WTC11 (cell line): ENCODE data around the gene SURF2.

Source experiments
- AFF4 ChIP-seq: sonication (generic); formaldehyde crosslinking; IDR thresholded peaks from 2 replicates; pipeline ENCODE4 v1.8.1; 2023; ENCODE audit warnings: mild to moderate bottlenecking, missing genetic modification reagents, borderline replicate concordance
- ATF1 ChIP-seq: sonication (generic); formaldehyde crosslinking; IDR thresholded peaks from 2 replicates; pipeline ENCODE4 v1.8.1; 2023; ENCODE audit warnings: mild to moderate bottlenecking, moderate library complexity, missing genetic modification reagents
- CTCF ChIP-seq: fragments of 200-600 bp; IDR thresholded peaks from 2 replicates; pipeline ENCODE4 v1.8.0; 2022; ENCODE audit warnings: antibody characterized with exemption
- ETV6 ChIP-seq: sonication (generic); formaldehyde crosslinking; IDR thresholded peaks from 2 replicates; pipeline ENCODE4 v1.8.1; 2022; ENCODE audit warnings: mild to moderate bottlenecking, missing genetic modification reagents
- GTF2I ChIP-seq: fragments of 250-450 bp; sonication (Bioruptor Pico); conservative IDR thresholded peaks from 2 replicates; pipeline ENCODE4 v1.4.0; 2021; ENCODE audit warnings: mild to moderate bottlenecking
- JUN ChIP-seq: sonication (generic); formaldehyde crosslinking; IDR thresholded peaks from 2 replicates; pipeline ENCODE4 v1.8.0; 2023; ENCODE audit warnings: mild to moderate bottlenecking, missing genetic modification reagents
- MAX ChIP-seq: sonication (generic); formaldehyde crosslinking; IDR thresholded peaks from 2 replicates; pipeline ENCODE4 v1.8.0; 2022; ENCODE audit warnings: mild to moderate bottlenecking, missing genetic modification reagents
- OVOL2 ChIP-seq: fragments of 250-450 bp; sonication (Bioruptor Pico); IDR thresholded peaks from 2 replicates; pipeline ENCODE4 v1.9.0; 2021; ENCODE audit warnings: mild to moderate bottlenecking, borderline replicate concordance
- ZBTB43 ChIP-seq: sonication (generic); formaldehyde crosslinking; IDR thresholded peaks from 2 replicates; pipeline ENCODE4 v1.8.1; 2023; ENCODE audit warnings: mild to moderate bottlenecking, missing genetic modification reagents
- ZNF138 ChIP-seq: sonication (generic); formaldehyde crosslinking; conservative IDR thresholded peaks from 2 replicates; pipeline ENCODE4 v1.8.1; 2022; ENCODE audit warnings: mild to moderate bottlenecking, moderate library complexity, missing genetic modification reagents
- ZNF317 ChIP-seq: sonication (generic); formaldehyde crosslinking; IDR thresholded peaks from 2 replicates; pipeline ENCODE4 v1.8.1; 2023; ENCODE audit warnings: low read depth, mild to moderate bottlenecking, moderate library complexity, missing genetic modification reagents, borderline replicate concordance
- ZNF512 ChIP-seq: sonication (generic); formaldehyde crosslinking; IDR thresholded peaks from 2 replicates; pipeline ENCODE4 v1.8.1; 2022; ENCODE audit warnings: missing genetic modification reagents, borderline replicate concordance

GRCh38 chr9:133327834-133328484 lies 28.4 kb upstream of the SURF2 start:
- TF ChIP-seq ZNF317 (CRISPR knock-in tag) (no peak), MAX (CRISPR knock-in tag) (no peak), CTCF (no peak), ETV6 (CRISPR knock-in tag) (no peak), JUN (CRISPR knock-in tag) (no peak), ZBTB43 (CRISPR knock-in tag) (no peak), OVOL2 (CRISPR knock-in tag) (no peak), ZNF512 (no peak), AFF4 (no peak), ATF1 (no peak), GTF2I (CRISPR knock-in tag) (no peak), ZNF138 (CRISPR knock-in tag) (no peak)
